Keratinocyte (primary cell): Measurements from ENCODE around the gene CTTNBP2.

Source experiments
- EZH2 ChIP-seq: IDR thresholded peaks from one replicate; pipeline ENCODE4 v1.6.1; 2012; ENCODE audit warnings: inconsistent platforms, mild to moderate bottlenecking, low read length, moderate library complexity
- TF ChIP-seq, protein P1 (sequence below), 3 experiments: IDR thresholded peaks in 1 of 3; conservative IDR thresholded peaks in 1 of 3; optimal IDR thresholded peaks in 1 of 3; 2 replicates in 2 of 3; 3 replicates in 1 of 3; pipeline versions ENCODE3 to v1.5.1; 2011; ENCODE audit warnings: low read length in 3 of 3, mild to moderate bottlenecking in 3 of 3, moderate library complexity in 2 of 3, control low read depth in 1 of 3, inconsistent platforms in 1 of 3; ENCODE audit not compliant: insufficient read depth in 2 of 3; ENCODE audit errors: extremely low read depth in 1 of 3

DNA sequence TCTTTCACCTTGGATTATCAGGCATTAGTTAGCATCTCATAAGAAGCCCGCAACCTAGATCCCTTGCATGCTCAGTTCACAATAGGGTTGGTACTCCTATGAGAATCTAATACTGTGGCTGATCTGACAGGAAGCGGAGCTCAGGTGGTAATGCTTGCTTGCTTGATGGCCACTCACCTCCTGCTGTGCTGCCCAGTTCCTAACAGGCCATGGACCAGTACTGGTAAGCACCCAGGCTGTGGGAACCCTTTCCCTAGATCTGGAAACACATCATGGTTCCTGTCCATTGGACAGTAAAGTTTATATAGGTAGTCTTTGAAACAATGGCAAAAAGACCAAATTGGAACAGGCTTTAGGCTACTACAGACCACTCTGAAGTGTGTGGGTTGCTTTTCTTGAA is 9.4 kb upstream of the CTTNBP2 start:
- TF ChIP-seq, protein P1, sequence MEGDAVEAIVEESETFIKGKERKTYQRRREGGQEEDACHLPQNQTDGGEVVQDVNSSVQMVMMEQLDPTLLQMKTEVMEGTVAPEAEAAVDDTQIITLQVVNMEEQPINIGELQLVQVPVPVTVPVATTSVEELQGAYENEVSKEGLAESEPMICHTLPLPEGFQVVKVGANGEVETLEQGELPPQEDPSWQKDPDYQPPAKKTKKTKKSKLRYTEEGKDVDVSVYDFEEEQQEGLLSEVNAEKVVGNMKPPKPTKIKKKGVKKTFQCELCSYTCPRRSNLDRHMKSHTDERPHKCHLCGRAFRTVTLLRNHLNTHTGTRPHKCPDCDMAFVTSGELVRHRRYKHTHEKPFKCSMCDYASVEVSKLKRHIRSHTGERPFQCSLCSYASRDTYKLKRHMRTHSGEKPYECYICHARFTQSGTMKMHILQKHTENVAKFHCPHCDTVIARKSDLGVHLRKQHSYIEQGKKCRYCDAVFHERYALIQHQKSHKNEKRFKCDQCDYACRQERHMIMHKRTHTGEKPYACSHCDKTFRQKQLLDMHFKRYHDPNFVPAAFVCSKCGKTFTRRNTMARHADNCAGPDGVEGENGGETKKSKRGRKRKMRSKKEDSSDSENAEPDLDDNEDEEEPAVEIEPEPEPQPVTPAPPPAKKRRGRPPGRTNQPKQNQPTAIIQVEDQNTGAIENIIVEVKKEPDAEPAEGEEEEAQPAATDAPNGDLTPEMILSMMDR (optimal IDR thresholded peaks at IDR 0.05 in 1 of 3, IDR thresholded peaks at IDR 0.05 in 1 of 3, conservative IDR thresholded peaks at IDR 0.05 in 1 of 3; ENCODE audit: extremely low read depth in 1 of 3, insufficient read depth in 2 of 3, low read length in 3 of 3), result no peak
- no peak for TF ChIP-seq EZH2
